Stimulated activated CD4-positive, alpha-beta T cell treated with anti-CD3 and anti-CD28 coated beads, Interleukin-15, amount 100 ng/mL, for 24 hours (primary cell): ENCODE data around the gene PTPRQ.
"Not testable (repeated sequence)": the region's sequence is repeated elsewhere in the genome, so short reads cannot be mapped to it uniquely, and the experiment has no call there.

Experiments
- DNase-seq: peaks from one replicate; pipeline ENCODE4 v3.0.0-alpha.2; 2020

PTPRQ gene

GRCh38 chr12:80443974-80444666 lies at the start of gene PTPRQ:
Gene PTPRQ (plus strand): TSS chr12:80444235. CDS start chr12:80444346, 111 bp downstream.
- DNase-seq, result no peak

- no peak for DNase-seq
Measured at GRCh38 chr12:80400571-80400991, 43.5 kb upstream of the PTPRQ start.

GRCh38 chr12:80401191-80401590 lies 42.8 kb upstream of the PTPRQ start:
- DNase-seq, result no peak

GRCh38 chr12:80404629-80405028 lies 39.4 kb upstream of the PTPRQ start:
- DNase-seq, result no peak

- no peak for DNase-seq
Measured at GRCh38 chr12:80406253-80406652, 37.8 kb upstream of the PTPRQ start.

GRCh38 chr12:80411787-80412186 lies 32.2 kb upstream of the PTPRQ start:
- no peak for DNase-seq

GRCh38 chr12:80412343-80412953 lies 31.6 kb upstream of the PTPRQ start:
- DNase-seq, result no peak

- DNase-seq, result no peak
Measured at GRCh38 chr12:80413462-80413861, 30.6 kb upstream of the PTPRQ start.

GRCh38 chr12:80415466-80415865 lies 28.6 kb upstream of the PTPRQ start:
- DNase-seq, result no peak

GRCh38 chr12:80419644-80420043 lies 24.4 kb upstream of the PTPRQ start:
- DNase-seq, result no peak

GRCh38 chr12:80420075-80420474 lies 24.0 kb upstream of the PTPRQ start:
- no peak for DNase-seq

- DNase-seq, result no peak
Measured at GRCh38 chr12:80422550-80422949, 21.5 kb upstream of the PTPRQ start.

GRCh38 chr12:80432061-80432460 lies 12.0 kb upstream of the PTPRQ start:
- no peak for DNase-seq

GRCh38 chr12:80441921-80442320 lies 2.1 kb upstream of the PTPRQ start:
- DNase-seq, result no peak

GRCh38 chr12:80442426-80443222 lies 1.4 kb upstream of the PTPRQ start:
- DNase-seq, result no peak

- DNase-seq, result no peak
Measured at GRCh38 chr12:80445083-80445793, 1.2 kb downstream of the PTPRQ start.

- no peak for DNase-seq
Measured at GRCh38 chr12:80456513-80456912, 12.5 kb downstream of the PTPRQ start.

GRCh38 chr12:80460972-80461371 lies 16.9 kb downstream of the PTPRQ start:
- no peak for DNase-seq

GRCh38 chr12:80461851-80462250 lies 17.8 kb downstream of the PTPRQ start:
- DNase-seq, result not testable (repeated sequence)

- no peak for DNase-seq
Measured at GRCh38 chr12:80469681-80470080, 25.6 kb downstream of the PTPRQ start.

- DNase-seq, result no peak
Measured at GRCh38 chr12:80470403-80470802, 26.4 kb downstream of the PTPRQ start.

- DNase-seq, result no peak
Measured at GRCh38 chr12:80472236-80472635, 28.2 kb downstream of the PTPRQ start.

- no peak for DNase-seq
Measured at GRCh38 chr12:80472911-80473500, 29.0 kb downstream of the PTPRQ start.
